IMR-90 (cell line): ENCODE measurements around the gene OSTC. TPM values are rescaled to one million over a fixed set of nuclear protein-coding genes. Genes with fewer than 3 reads are reported as not detected.

Source experiments
- ATAC-seq: fragments of 200-7000 bp; cut with Tn5 transposase; 2 replicates; pipeline ENCODE4 v1.9.1; 2020; ENCODE audit warnings: low read depth, mild to moderate bottlenecking, moderate library complexity
- BruUV-seq: library from RNA; stranded (reverse); fragments of 400-500 nt; replicated peaks from 2 replicates; lab custom pipeline; 2021; lab: Mats Ljungman, UMichigan
- CTCF ChIA-PET: fragments of 300-600 bp; formaldehyde crosslinking; extraction: SDS; loops from one replicate; lab custom pipeline; 2021; ENCODE audit warnings: antibody characterized with exemption; lab: Yijun Ruan, JAX
- POLR2A ChIA-PET: fragments of 300-600 bp; sonication (Branson Sonifier 250); formaldehyde crosslinking; loops from one replicate; lab custom pipeline; 2022; ENCODE audit warnings: antibody characterized with exemption; ENCODE audit not compliant: unreplicated experiment; lab: Charles Lee
- DNase-seq: peaks from one replicate; pipeline ENCODE4 v3.0.0; 2013
- H2AFZ ChIP-seq: replicated peaks from 2 replicates; pipeline ENCODE3; 2013; ENCODE audit warnings: low read length, mild to moderate bottlenecking; ENCODE audit not compliant: poor library complexity
- H2AK5ac ChIP-seq: 2 replicates; pipeline ENCODE4 v1.6.1; 2013; ENCODE audit warnings: low read depth, low read length, inconsistent platforms
- H2AK9ac ChIP-seq: replicated peaks from 2 replicates; pipeline ENCODE3; 2013; ENCODE audit warnings: mild to moderate bottlenecking, low read depth, low read length, moderate library complexity; ENCODE audit not compliant: poor library complexity
- H2BK120ac ChIP-seq: 2 replicates; pipeline ENCODE4 v1.6.1; 2013; ENCODE audit warnings: low read depth, low read length, inconsistent platforms
- H2BK15ac ChIP-seq: 3 replicates; pipeline ENCODE4 v1.6.1; 2013; ENCODE audit warnings: low read depth, low read length, inconsistent platforms
- H2BK20ac ChIP-seq: 2 replicates; pipeline ENCODE4 v1.6.1; 2013; ENCODE audit warnings: low read depth, mild to moderate bottlenecking, inconsistent platforms, low read length, moderate library complexity
- H2BK5ac ChIP-seq: 2 replicates; pipeline ENCODE4 v1.6.1; 2013; ENCODE audit warnings: mild to moderate bottlenecking, low read depth, low read length, inconsistent platforms; ENCODE audit not compliant: poor library complexity, severe bottlenecking
- H3K14ac ChIP-seq: replicated peaks from 2 replicates; pipeline ENCODE4 v1.6.1; 2013; ENCODE audit warnings: low read depth, low read length, inconsistent platforms
- H3K18ac ChIP-seq: 2 replicates; pipeline ENCODE4 v1.6.1; 2013; ENCODE audit warnings: low read depth, low read length, control low read depth
- H3K23ac ChIP-seq: 2 replicates; pipeline ENCODE4 v1.6.1; 2013; ENCODE audit warnings: low read depth, low read length, inconsistent platforms
- H3K27ac ChIP-seq: 2 replicates; pipeline ENCODE4 v1.5.1; 2013; ENCODE audit warnings: mild to moderate bottlenecking, control low read depth, low read length; ENCODE audit not compliant: insufficient read depth
- H3K27me3 ChIP-seq: 2 replicates; pipeline ENCODE4 v1.6.1; 2013; ENCODE audit warnings: low read length; ENCODE audit not compliant: control insufficient read depth, insufficient read depth
- H3K36me3 ChIP-seq: 2 replicates; pipeline ENCODE4 v1.6.1; 2013; ENCODE audit warnings: low read length, mixed read lengths; ENCODE audit not compliant: control insufficient read depth, insufficient read depth
- H3K4ac ChIP-seq: 2 replicates; pipeline ENCODE4 v1.6.1; 2013; ENCODE audit warnings: low read depth, low read length, inconsistent platforms
- H3K4me1 ChIP-seq: 2 replicates; pipeline ENCODE4 v1.6.1; 2013; ENCODE audit warnings: low read length, mixed read lengths; ENCODE audit not compliant: control insufficient read depth, insufficient read depth
- H3K4me2 ChIP-seq: 2 replicates; pipeline ENCODE4 v1.6.1; 2013; ENCODE audit warnings: low read depth, mild to moderate bottlenecking, control low read depth, low read length, moderate library complexity
- H3K4me3 ChIP-seq: 2 replicates; pipeline ENCODE4 v1.5.1; 2013; ENCODE audit warnings: low read depth, mild to moderate bottlenecking, control low read depth, low read length, moderate library complexity; ENCODE audit not compliant: insufficient read depth
- H3K56ac ChIP-seq: 2 replicates; pipeline ENCODE4 v1.6.1; 2013; ENCODE audit warnings: low read length, inconsistent platforms; ENCODE audit not compliant: insufficient read depth; ENCODE audit errors: extremely low read depth
- H3K79me1 ChIP-seq, 2 experiments: 2 replicates each; pipeline ENCODE4 v1.6.1; 2013; ENCODE audit warnings: low read length in 2 of 2, inconsistent platforms in 1 of 2, low read depth in 1 of 2
- H3K9ac ChIP-seq: 2 replicates; pipeline ENCODE4 v1.6.1; 2013; ENCODE audit warnings: low read depth, low read length, control low read depth
- H3K9me1 ChIP-seq: 2 replicates; pipeline ENCODE4 v1.6.1; 2013; ENCODE audit warnings: low read length, inconsistent platforms; ENCODE audit not compliant: insufficient read depth
- H3K9me3 ChIP-seq: 2 replicates; pipeline ENCODE4 v1.6.1; 2013; ENCODE audit warnings: low read length; ENCODE audit not compliant: control insufficient read depth, insufficient read depth
- H4K20me1 ChIP-seq: 2 replicates; pipeline ENCODE4 v1.6.1; 2013; ENCODE audit warnings: low read length, inconsistent platforms; ENCODE audit not compliant: insufficient read depth
- H4K5ac ChIP-seq: 2 replicates; pipeline ENCODE4 v1.6.1; 2013; ENCODE audit warnings: mild to moderate bottlenecking, low read depth, low read length, control low read depth
- H4K8ac ChIP-seq, 2 experiments: 2 replicates each; pipeline ENCODE4 v1.6.1; 2013; ENCODE audit warnings: low read depth in 2 of 2, low read length in 2 of 2, control low read depth in 1 of 2, inconsistent platforms in 1 of 2
- H4K91ac ChIP-seq: 2 replicates; pipeline ENCODE4 v1.6.1; 2013; ENCODE audit warnings: low read depth, low read length, inconsistent platforms; ENCODE audit not compliant: insufficient read depth
- CHD1 ChIP-seq: IDR thresholded peaks from 2 replicates; pipeline ENCODE4 v1.6.1; 2012; ENCODE audit warnings: low read depth, low read length, improper control_type of control experiment
- CTCF ChIP-seq: conservative IDR thresholded peaks from 2 replicates; pipeline ENCODE4 v1.5.1; 2012; ENCODE audit warnings: mild to moderate bottlenecking, low read depth, low read length, improper control_type of control experiment
- ELK1 ChIP-seq: fragments of 150-350 bp; IDR thresholded peaks from 2 replicates; pipeline ENCODE4 v1.6.1; 2016; ENCODE audit warnings: low read depth, mild to moderate bottlenecking, low read length, moderate library complexity, borderline replicate concordance
- FOS ChIP-seq: fragments of 150-350 bp; IDR thresholded peaks from 2 replicates; pipeline ENCODE4 v1.6.1; 2016; ENCODE audit warnings: low read depth, low read length
- MAFK ChIP-seq: IDR thresholded peaks from 2 replicates; pipeline ENCODE4 v1.6.1; 2012; ENCODE audit warnings: low read depth, low read length, improper control_type of control experiment
- MAZ ChIP-seq: IDR thresholded peaks from 2 replicates; pipeline ENCODE4 v1.6.1; 2012; ENCODE audit warnings: low read depth, mild to moderate bottlenecking, low read length, improper control_type of control experiment, moderate library complexity, borderline replicate concordance
- NFE2L2 ChIP-seq: fragments of 150-350 bp; IDR thresholded peaks from 2 replicates; pipeline ENCODE4 v1.6.1; 2016; ENCODE audit warnings: low read depth, mild to moderate bottlenecking, low read length
- POLR2A ChIP-seq: IDR thresholded peaks from 2 replicates; pipeline ENCODE4 v1.6.1; 2012; ENCODE audit warnings: mild to moderate bottlenecking, low read depth, low read length
- RAD21 ChIP-seq: IDR thresholded peaks from 2 replicates; pipeline ENCODE4 v1.6.1; 2012; ENCODE audit warnings: low read length, improper control_type of control experiment
- RCOR1 ChIP-seq: IDR thresholded peaks from 2 replicates; pipeline ENCODE4 v1.6.1; 2012; ENCODE audit warnings: mild to moderate bottlenecking, low read length, improper control_type of control experiment; ENCODE audit not compliant: insufficient replicate concordance
- SMC3 ChIP-seq: fragments of 150-350 bp; IDR thresholded peaks from 2 replicates; pipeline ENCODE4 v1.6.1; 2016; ENCODE audit warnings: low read depth, mild to moderate bottlenecking, antibody characterized with exemption, low read length, moderate library complexity
- WGBS, 2 experiments: methylation state at CpG; one replicate each; pipeline versions ENCODE4 v1.1.5 to v1.1.7; 2013; ENCODE audit warnings: missing lambda C conversion rate in 2 of 2; ENCODE audit not compliant: insufficient read length in 1 of 2; ENCODE audit errors: extremely low coverage in 2 of 2; 5-methylcytosine and 5-hydroxymethylcytosine counted together
- dilution Hi-C: fragments of 300-500 bp; cut with HindIII; formaldehyde crosslinking; loops from one replicate; pipeline ENCODE4 v1.14.3; 2018; ENCODE audit warnings: low sequenced_read_pairs; ENCODE audit not compliant: unreplicated experiment
- in situ Hi-C: fragments of 300-500 bp; cut with MboI; formaldehyde crosslinking; loops from 3 replicates; pipeline ENCODE4 v1.14.3; 2019; ENCODE audit warnings: low sequenced_read_pairs, inconsistent platforms, mixed read lengths
- intact Hi-C: fragments of 100-400 bp; cut with micrococcal nuclease; formaldehyde crosslinking; loops from 2 replicates; pipeline ENCODE4 v1.10.0; 2022
- polyA plus RNA-seq, 3 experiments: library from polyadenylated mRNA; depleted of rRNA; stranded (reverse); fragments of >200 nt; gene quantifications; 2 replicates each; pipeline ENCODE4 v1.2.3, GENCODE V29; 2012; ENCODE audit warnings: low replicate concordance in 1 of 3
- total RNA-seq: library from RNA; depleted of rRNA; stranded (reverse); fragments of >200 nt; gene quantifications from 2 replicates; pipeline ENCODE4 v1.2.3, GENCODE V29; 2012

The OSTC gene
- total and polyA plus RNA-seq, 2 of the 4 experiments (the other 2 are of a cell fraction), result 173 to 13,576 TPM

- Histone ChIP-seq H2BK15ac (no peak overlapping the region), H3K4ac (no peak overlapping the region), H2AFZ (no peak overlapping the region), H4K20me1 (no peaks in the 10 kb centered on the region), H3K18ac (no peak overlapping the region), H3K4me3 (no peak overlapping the region), H3K79me1 (no peaks in the 10 kb centered on the region), H2AK5ac (no peak overlapping the region), H3K9me1 (no peaks in the 10 kb centered on the region), H3K27me3 (peaks cover 1% of the 10 kb centered on the region), H3K23ac (no peak overlapping the region), H3K27ac (no peak overlapping the region), H2AK9ac (no peak overlapping the region), H4K8ac (no peak overlapping the region), H3K36me3 (no peaks in the 10 kb centered on the region), H2BK120ac (no peak overlapping the region), H2BK5ac (no peak overlapping the region), H3K4me2 (no peak overlapping the region), H3K56ac (no peak overlapping the region), H3K9ac (no peak overlapping the region), H4K91ac (no peak overlapping the region), H3K14ac (no peak overlapping the region), H3K4me1 (no peaks in the 10 kb centered on the region), H4K5ac (no peak overlapping the region), H3K9me3 (no peaks in the 10 kb centered on the region), H2BK20ac (no peak overlapping the region)
- WGBS, 2 experiments, result no CpG with 5 or more reads among the region's 1 CpG
- DNase-seq, result no peak
- in situ Hi-C loops (no loop called here), intact Hi-C loops (no loop called here), dilution Hi-C loops (no loop called here)
- CTCF ChIA-PET, result no interaction called here
- BruUV-seq, result no TSS peak
- TF ChIP-seq MAFK (no peak), POLR2A (no peak), CHD1 (no peak), NFE2L2 (no peak), ELK1 (no peak), MAZ (no peak), SMC3 (no peak), FOS (no peak), RCOR1 (no peak), RAD21 (no peak), CTCF (no peak)
- no peak for ATAC-seq
- POLR2A ChIA-PET, result no interaction called here
Measured at GRCh38 chr4:108690738-108691137, 40.3 kb downstream of the OSTC start.
